GM13976 (cell line): ENCODE data around the gene GBP6.

Source experiments
- DNase-seq: peaks from one replicate; pipeline ENCODE4 v3.0.0; 2012; ENCODE audit warnings: low spot score
- in situ Hi-C: fragments of 300-500 bp; cut with MboI; formaldehyde crosslinking; loops from one replicate; pipeline ENCODE4 v1.12.0; 2022; ENCODE audit warnings: low sequenced_read_pairs, mixed read lengths, inconsistent platforms; ENCODE audit not compliant: unreplicated experiment
- TF ChIP-seq, protein P1 (sequence below): IDR thresholded peaks from 2 replicates; pipeline ENCODE4 v1.5.1; 2012; ENCODE audit warnings: borderline replicate concordance, mild to moderate bottlenecking; ENCODE audit not compliant: insufficient read depth; ENCODE audit errors: extremely low read depth, missing control alignments, control extremely low read depth

The GBP6 gene

GRCh38 chr1:89363638-89364536 is at the start of gene GBP6:
Gene GBP6 (plus strand): TSS chr1:89364059. CDS start chr1:89368552, 4,493 bp downstream.
- in situ Hi-C loops, result loop anchor here (10.0 kb wide), 1 partner anchor 259 kb away; no protein-coding TSS in a partner anchor
- DNase-seq, result no peak
- TF ChIP-seq, protein P1, sequence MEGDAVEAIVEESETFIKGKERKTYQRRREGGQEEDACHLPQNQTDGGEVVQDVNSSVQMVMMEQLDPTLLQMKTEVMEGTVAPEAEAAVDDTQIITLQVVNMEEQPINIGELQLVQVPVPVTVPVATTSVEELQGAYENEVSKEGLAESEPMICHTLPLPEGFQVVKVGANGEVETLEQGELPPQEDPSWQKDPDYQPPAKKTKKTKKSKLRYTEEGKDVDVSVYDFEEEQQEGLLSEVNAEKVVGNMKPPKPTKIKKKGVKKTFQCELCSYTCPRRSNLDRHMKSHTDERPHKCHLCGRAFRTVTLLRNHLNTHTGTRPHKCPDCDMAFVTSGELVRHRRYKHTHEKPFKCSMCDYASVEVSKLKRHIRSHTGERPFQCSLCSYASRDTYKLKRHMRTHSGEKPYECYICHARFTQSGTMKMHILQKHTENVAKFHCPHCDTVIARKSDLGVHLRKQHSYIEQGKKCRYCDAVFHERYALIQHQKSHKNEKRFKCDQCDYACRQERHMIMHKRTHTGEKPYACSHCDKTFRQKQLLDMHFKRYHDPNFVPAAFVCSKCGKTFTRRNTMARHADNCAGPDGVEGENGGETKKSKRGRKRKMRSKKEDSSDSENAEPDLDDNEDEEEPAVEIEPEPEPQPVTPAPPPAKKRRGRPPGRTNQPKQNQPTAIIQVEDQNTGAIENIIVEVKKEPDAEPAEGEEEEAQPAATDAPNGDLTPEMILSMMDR, result no peak

DNA sequence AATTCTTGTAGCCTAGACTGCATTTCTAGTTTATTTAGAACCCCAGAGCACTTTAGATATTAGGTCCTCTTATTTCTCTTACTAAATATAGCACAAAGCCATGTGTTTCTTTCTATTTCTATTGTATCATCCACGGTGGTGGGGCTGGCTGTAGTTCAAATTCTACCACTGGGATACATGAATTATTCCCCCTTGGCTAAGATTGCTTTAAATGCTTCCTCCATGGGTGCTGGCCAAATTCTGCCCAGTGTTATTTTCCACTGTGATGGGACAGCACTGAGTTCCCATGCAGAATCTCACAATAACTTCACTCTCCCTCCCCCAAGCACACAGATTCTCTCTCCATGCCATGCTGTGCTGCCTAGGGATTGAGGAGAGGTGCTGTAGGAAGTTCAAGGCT is 41.5 kb upstream of the GBP6 start:
- TF ChIP-seq, protein P1, result no peak
- in situ Hi-C loops, result no loop called here
- no peak for DNase-seq

- in situ Hi-C loops, result no loop called here
- no peak for DNase-seq
- TF ChIP-seq, protein P1, result no peak
These were observed 32.0 kb upstream of the GBP6 start for GRCh38 chr1:89331890-89332289.

- in situ Hi-C loops, result no loop called here
These were observed 31.4 kb upstream of the GBP6 start for GRCh38 chr1:89332461-89332860.

GRCh38 chr1:89335486-89335885 is 28.4 kb upstream of the GBP6 start:
- TF ChIP-seq, protein P1, result no peak
- in situ Hi-C loops, result no loop called here
- DNase-seq, result no peak

More at GRCh38 chr1:89332461-89332860, 31.4 kb upstream of the GBP6 start:
- TF ChIP-seq, protein P1, result no peak
- no peak for DNase-seq

DNA sequence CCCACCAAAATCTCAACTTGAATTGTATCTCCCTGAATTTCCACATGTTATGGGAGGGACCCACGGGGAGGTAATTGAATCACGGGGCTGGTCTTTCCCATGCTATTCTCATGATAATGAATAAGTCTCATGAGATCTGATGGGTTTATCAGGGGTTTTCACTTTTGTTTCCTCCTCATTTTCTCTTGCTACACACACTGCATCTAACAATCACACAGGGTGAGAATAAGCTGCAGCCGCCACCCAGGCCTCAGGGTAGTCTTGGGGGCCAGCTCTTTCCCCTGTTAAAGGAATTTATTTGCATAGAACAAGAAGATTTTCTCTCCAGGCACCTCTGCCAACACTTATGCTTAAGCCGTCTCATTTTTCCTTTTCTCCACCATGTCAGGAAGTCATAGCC is 26.0 kb upstream of the GBP6 start:
- no peak for DNase-seq
- in situ Hi-C loops, result no loop called here
- TF ChIP-seq, protein P1, result no peak
